Measurements from ENCODE around the gene RETREG3. TPM values are rescaled to one million over a fixed set of nuclear protein-coding genes. Genes with fewer than 3 reads are reported as not detected.
A peak's percentile ranks its signal among the peaks of the same experiment; 100 is the strongest.

Gene RETREG3
- total and polyA plus RNA-seq, 9 of the 15 experiments (the other 6 are each of a cell fraction or from before 2014, with no cell fraction given), result 4.1 to 39.0 (median 16.9) TPM

DNA sequence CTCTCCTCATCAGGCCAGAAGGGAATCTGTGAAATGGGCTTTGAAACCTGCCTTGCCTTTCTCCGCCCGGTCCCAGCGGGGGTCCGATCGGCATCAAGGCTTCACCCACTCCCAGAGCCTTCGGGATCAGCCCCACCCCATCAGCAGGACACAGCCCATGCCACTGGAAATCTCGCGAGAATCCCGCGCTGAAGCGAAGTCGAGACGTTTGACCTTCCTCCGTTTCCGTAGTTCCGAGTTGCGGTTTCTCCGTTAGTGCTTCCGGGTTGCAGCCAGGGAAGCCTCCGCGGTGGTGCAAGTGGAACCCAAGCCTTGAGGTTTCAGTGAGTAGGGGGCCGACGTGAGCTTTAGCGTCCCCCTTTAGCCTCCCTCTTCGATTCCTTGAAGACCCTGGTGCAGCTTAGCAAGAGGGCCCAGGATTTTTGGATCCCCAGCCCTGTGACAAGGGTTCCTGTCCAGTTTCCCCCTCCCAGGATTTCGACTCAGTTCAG lies 47.2 kb downstream of the RETREG3 start, which contains the start of gene COASY (continued):
- TF ChIP-seq ZNF274 (IDR thresholded peaks at IDR 0.05; ENCODE audit: borderline replicate concordance, low read depth, low read length) (no peak), ZNF764 (CRISPR knock-in tag; IDR thresholded peaks at IDR 0.05; ENCODE audit: low read depth) (no peak), ESRRA (IDR thresholded peaks at IDR 0.05; ENCODE audit: borderline replicate concordance, low read depth) (peak; percentile 98; the same call in 1 of the 2 replicates), ZNF354B (CRISPR knock-in tag; IDR thresholded peaks at IDR 0.05) (no peak), ILF3 (IDR thresholded peaks at IDR 0.05; ENCODE audit: borderline replicate concordance) (no peak), TCF3 (CRISPR knock-in tag; IDR thresholded peaks at IDR 0.05) (no peak), FOXM1 (IDR thresholded peaks at IDR 0.05; ENCODE audit: low read depth) (no peak), FOXM1 (CRISPR knock-in tag; IDR thresholded peaks at IDR 0.05; ENCODE audit: low read depth) (no peak), RBM17 (IDR thresholded peaks at IDR 0.05; ENCODE audit: borderline replicate concordance, low read depth, low read length) (no peak), ADNP (tag; IDR thresholded peaks at IDR 0.05) (no peak; the same call in 1 of the 2 replicates), GATA2 (CRISPR knock-in tag; IDR thresholded peaks at IDR 0.05) (no peak), RBM22 (IDR thresholded peaks at IDR 0.05; ENCODE audit: low read depth, low read length, poor library complexity, severe bottlenecking) (no peak), L3MBTL2 (IDR thresholded peaks at IDR 0.05) (peak; percentile 36), TAF9B (IDR thresholded peaks at IDR 0.05; ENCODE audit: partially characterized antibody) (peak; percentile 66), ZSCAN29 (IDR thresholded peaks at IDR 0.05) (no peak)
- TF ChIP-seq, protein P1, sequence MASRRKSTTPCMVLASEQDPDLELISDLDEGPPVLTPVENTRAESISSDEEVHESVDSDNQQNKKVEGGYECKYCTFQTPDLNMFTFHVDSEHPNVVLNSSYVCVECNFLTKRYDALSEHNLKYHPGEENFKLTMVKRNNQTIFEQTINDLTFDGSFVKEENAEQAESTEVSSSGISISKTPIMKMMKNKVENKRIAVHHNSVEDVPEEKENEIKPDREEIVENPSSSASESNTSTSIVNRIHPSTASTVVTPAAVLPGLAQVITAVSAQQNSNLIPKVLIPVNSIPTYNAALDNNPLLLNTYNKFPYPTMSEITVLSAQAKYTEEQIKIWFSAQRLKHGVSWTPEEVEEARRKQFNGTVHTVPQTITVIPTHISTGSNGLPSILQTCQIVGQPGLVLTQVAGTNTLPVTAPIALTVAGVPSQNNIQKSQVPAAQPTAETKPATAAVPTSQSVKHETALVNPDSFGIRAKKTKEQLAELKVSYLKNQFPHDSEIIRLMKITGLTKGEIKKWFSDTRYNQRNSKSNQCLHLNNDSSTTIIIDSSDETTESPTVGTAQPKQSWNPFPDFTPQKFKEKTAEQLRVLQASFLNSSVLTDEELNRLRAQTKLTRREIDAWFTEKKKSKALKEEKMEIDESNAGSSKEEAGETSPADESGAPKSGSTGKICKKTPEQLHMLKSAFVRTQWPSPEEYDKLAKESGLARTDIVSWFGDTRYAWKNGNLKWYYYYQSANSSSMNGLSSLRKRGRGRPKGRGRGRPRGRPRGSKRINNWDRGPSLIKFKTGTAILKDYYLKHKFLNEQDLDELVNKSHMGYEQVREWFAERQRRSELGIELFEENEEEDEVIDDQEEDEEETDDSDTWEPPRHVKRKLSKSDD (conservative IDR thresholded peaks at IDR 0.05; ENCODE audit: low read length), result peak; percentile 88
- TF ChIP-seq, protein P2, sequence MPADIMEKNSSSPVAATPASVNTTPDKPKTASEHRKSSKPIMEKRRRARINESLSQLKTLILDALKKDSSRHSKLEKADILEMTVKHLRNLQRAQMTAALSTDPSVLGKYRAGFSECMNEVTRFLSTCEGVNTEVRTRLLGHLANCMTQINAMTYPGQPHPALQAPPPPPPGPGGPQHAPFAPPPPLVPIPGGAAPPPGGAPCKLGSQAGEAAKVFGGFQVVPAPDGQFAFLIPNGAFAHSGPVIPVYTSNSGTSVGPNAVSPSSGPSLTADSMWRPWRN (IDR thresholded peaks at IDR 0.05; ENCODE audit: low read depth), result no peak
- TF ChIP-seq, protein P3, sequence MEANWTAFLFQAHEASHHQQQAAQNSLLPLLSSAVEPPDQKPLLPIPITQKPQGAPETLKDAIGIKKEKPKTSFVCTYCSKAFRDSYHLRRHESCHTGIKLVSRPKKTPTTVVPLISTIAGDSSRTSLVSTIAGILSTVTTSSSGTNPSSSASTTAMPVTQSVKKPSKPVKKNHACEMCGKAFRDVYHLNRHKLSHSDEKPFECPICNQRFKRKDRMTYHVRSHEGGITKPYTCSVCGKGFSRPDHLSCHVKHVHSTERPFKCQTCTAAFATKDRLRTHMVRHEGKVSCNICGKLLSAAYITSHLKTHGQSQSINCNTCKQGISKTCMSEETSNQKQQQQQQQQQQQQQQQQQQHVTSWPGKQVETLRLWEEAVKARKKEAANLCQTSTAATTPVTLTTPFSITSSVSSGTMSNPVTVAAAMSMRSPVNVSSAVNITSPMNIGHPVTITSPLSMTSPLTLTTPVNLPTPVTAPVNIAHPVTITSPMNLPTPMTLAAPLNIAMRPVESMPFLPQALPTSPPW (CRISPR knock-in tag; IDR thresholded peaks at IDR 0.05), result peak; percentile 87
- TF ChIP-seq, protein P4, sequence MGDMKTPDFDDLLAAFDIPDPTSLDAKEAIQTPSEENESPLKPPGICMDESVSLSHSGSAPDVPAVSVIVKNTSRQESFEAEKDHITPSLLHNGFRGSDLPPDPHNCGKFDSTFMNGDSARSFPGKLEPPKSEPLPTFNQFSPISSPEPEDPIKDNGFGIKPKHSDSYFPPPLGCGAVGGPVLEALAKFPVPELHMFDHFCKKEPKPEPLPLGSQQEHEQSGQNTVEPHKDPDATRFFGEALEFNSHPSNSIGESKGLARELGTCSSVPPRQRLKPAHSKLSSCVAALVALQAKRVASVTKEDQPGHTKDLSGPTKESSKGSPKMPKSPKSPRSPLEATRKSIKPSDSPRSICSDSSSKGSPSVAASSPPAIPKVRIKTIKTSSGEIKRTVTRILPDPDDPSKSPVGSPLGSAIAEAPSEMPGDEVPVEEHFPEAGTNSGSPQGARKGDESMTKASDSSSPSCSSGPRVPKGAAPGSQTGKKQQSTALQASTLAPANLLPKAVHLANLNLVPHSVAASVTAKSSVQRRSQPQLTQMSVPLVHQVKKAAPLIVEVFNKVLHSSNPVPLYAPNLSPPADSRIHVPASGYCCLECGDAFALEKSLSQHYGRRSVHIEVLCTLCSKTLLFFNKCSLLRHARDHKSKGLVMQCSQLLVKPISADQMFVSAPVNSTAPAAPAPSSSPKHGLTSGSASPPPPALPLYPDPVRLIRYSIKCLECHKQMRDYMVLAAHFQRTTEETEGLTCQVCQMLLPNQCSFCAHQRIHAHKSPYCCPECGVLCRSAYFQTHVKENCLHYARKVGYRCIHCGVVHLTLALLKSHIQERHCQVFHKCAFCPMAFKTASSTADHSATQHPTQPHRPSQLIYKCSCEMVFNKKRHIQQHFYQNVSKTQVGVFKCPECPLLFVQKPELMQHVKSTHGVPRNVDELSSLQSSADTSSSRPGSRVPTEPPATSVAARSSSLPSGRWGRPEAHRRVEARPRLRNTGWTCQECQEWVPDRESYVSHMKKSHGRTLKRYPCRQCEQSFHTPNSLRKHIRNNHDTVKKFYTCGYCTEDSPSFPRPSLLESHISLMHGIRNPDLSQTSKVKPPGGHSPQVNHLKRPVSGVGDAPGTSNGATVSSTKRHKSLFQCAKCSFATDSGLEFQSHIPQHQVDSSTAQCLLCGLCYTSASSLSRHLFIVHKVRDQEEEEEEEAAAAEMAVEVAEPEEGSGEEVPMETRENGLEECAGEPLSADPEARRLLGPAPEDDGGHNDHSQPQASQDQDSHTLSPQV (IDR thresholded peaks at IDR 0.05), result peak; percentile 13; the same call in 1 of the 2 replicates
- TF ChIP-seq, protein P5, sequence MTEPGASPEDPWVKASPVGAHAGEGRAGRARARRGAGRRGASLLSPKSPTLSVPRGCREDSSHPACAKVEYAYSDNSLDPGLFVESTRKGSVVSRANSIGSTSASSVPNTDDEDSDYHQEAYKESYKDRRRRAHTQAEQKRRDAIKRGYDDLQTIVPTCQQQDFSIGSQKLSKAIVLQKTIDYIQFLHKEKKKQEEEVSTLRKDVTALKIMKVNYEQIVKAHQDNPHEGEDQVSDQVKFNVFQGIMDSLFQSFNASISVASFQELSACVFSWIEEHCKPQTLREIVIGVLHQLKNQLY (CRISPR knock-in tag; conservative IDR thresholded peaks at IDR 0.05), result no peak
